GM12874 (cell line): ENCODE results near the gene RAB8B.

ENCODE experiments used
- CTCF ChIP-seq: IDR thresholded peaks from 2 replicates; pipeline ENCODE4 v1.5.1; 2011; ENCODE audit warnings: low read depth, mild to moderate bottlenecking, control low read depth, low read length, moderate library complexity; ENCODE audit not compliant: insufficient read depth

The RAB8B gene

GRCh38 chr15:63156755-63157117 is 32.7 kb upstream of the RAB8B start:
- no peak for TF ChIP-seq CTCF

- no peak for TF ChIP-seq CTCF
Observed at GRCh38 chr15:63157118-63157843, 32.1 kb upstream of the RAB8B start, which contains the start of gene RPS27L. Gene RPS27L, minus strand, starts transcription at chr15:63157477. Its CDS starts 72 bp downstream, at chr15:63157405.

- TF ChIP-seq CTCF, result 0 out of 2 replicates have a peak, but pooled peaks have one; percentile 10
Observed at GRCh38 chr15:63157891-63158431, 31.4 kb upstream of the RAB8B start.

GRCh38 chr15:63160638-63161037 is 28.8 kb upstream of the RAB8B start:
- no peak for TF ChIP-seq CTCF

- no peak for TF ChIP-seq CTCF
Observed at GRCh38 chr15:63163217-63163616, 26.2 kb upstream of the RAB8B start.

GRCh38 chr15:63165166-63165859 is 24.1 kb upstream of the RAB8B start:
- no peak for TF ChIP-seq CTCF

GRCh38 chr15:63166219-63166618 is 23.2 kb upstream of the RAB8B start:
- no peak for TF ChIP-seq CTCF
